H1 (cell line): ENCODE data around the gene ZMIZ1.

Source experiments
- CHD1 ChIP-seq: IDR thresholded peaks from 2 replicates; pipeline ENCODE4 v1.6.1; 2012; ENCODE audit warnings: low read depth, low read length, improper control_type of control experiment
- CHD2 ChIP-seq: IDR thresholded peaks from 2 replicates; pipeline ENCODE4 v1.6.1; 2012; ENCODE audit warnings: low read length, improper control_type of control experiment
- CTCF ChIP-seq, 3 experiments: IDR thresholded peaks; 1 replicate in 2 of 3; 2 replicates in 1 of 3; pipeline versions ENCODE4 v1.5.1 to v1.6.1; 2011; ENCODE audit warnings: low read length in 3 of 3, mild to moderate bottlenecking in 3 of 3, inconsistent platforms in 2 of 3, low read depth in 1 of 3, moderate library complexity in 1 of 3; ENCODE audit not compliant: insufficient read depth in 1 of 3; ENCODE audit errors: control extremely low read depth in 1 of 3
- EP300 ChIP-seq, 2 experiments: IDR thresholded peaks; 1 replicate in 1 of 2; 2 replicates in 1 of 2; pipeline ENCODE4 v1.6.1; 2011 to 2012; ENCODE audit warnings: low read depth in 2 of 2, low read length in 2 of 2, mild to moderate bottlenecking in 2 of 2, borderline replicate concordance in 1 of 2, inconsistent platforms in 1 of 2, moderate library complexity in 1 of 2
- EZH2 ChIP-seq: fragments of 200-600 bp; sonication (generic); IDR thresholded peaks from 2 replicates; pipeline ENCODE4 v1.7.1; 2012; ENCODE audit warnings: low read depth, mild to moderate bottlenecking, moderate library complexity, low read length, inconsistent platforms; ENCODE audit not compliant: severe bottlenecking
- GABPA ChIP-seq: IDR thresholded peaks from 2 replicates; pipeline ENCODE4 v1.6.1; 2011; ENCODE audit warnings: mild to moderate bottlenecking, low read length, moderate library complexity, borderline replicate concordance; ENCODE audit not compliant: insufficient read depth
- JUN ChIP-seq: IDR thresholded peaks from 2 replicates; pipeline ENCODE4 v1.6.1; 2011; ENCODE audit warnings: low read depth, mild to moderate bottlenecking, improper control_type of control experiment, low read length
- NRF1 ChIP-seq: IDR thresholded peaks from 2 replicates; pipeline ENCODE4 v1.6.1; 2011; ENCODE audit warnings: mild to moderate bottlenecking, low read depth, low read length, improper control_type of control experiment
- POLR2A ChIP-seq, 2 experiments: IDR thresholded peaks; 1 replicate in 1 of 2; 2 replicates in 1 of 2; pipeline ENCODE4 v1.6.1; 2011; ENCODE audit warnings: low read depth in 2 of 2, low read length in 2 of 2, mild to moderate bottlenecking in 2 of 2; ENCODE audit errors: control extremely low read depth in 1 of 2
- SIX5 ChIP-seq: IDR thresholded peaks from 2 replicates; pipeline ENCODE4 v1.6.1; 2011; ENCODE audit warnings: mild to moderate bottlenecking, low read depth, low read length

GRCh38 chr10:79126351-79127080 is 57.8 kb downstream of the ZMIZ1 start:
- TF ChIP-seq EP300 (IDR thresholded peaks at IDR 0.05; ENCODE audit: borderline replicate concordance in 1 of 2, low read depth in 2 of 2, low read length in 2 of 2) (no peak), POLR2A (IDR thresholded peaks at IDR 0.05; ENCODE audit: control extremely low read depth in 1 of 2, low read depth in 2 of 2, low read length in 2 of 2) (no peak), NRF1 (no peak), GABPA (no peak), CHD2 (no peak), EZH2 (no peak), SIX5 (no peak), JUN (no peak), CTCF (IDR thresholded peaks at IDR 0.05; ENCODE audit: control extremely low read depth in 1 of 3, insufficient read depth in 1 of 3, low read depth in 1 of 3, low read length in 3 of 3) (no peak), CHD1 (no peak)
